Cardiac muscle cell (in vitro differentiated cells and primary cell): ENCODE results near the gene CYB561D1. TPM values are rescaled to one million over a fixed set of nuclear protein-coding genes. Genes with fewer than 3 reads are reported as not detected.
A peak's percentile ranks its signal among the peaks of the same experiment; 100 is the strongest.

Experiments used
- DNase-seq, 2 donors: peaks; one replicate each; pipeline versions ENCODE4 v3.0.0 to v3.0.0-alpha.2; 2010 to 2017; ENCODE audit warnings: low read depth in 1 of 2, low spot score in 1 of 2
- H3K27ac ChIP-seq: fragments of 200-600 bp; sonication (generic); 2 replicates; pipeline ENCODE4 v1.5.1; 2016
- H3K27me3 ChIP-seq: fragments of 200-600 bp; sonication (generic); 2 replicates; pipeline ENCODE4 v1.6.0; 2016; ENCODE audit warnings: control low read depth
- H3K36me3 ChIP-seq: fragments of 200-600 bp; sonication (generic); 2 replicates; pipeline ENCODE4 v1.5.1; 2016; ENCODE audit warnings: control low read depth
- H3K4me1 ChIP-seq: fragments of 200-600 bp; sonication (generic); 2 replicates; pipeline ENCODE4 v1.8.1; 2017; ENCODE audit warnings: low read depth, mild to moderate bottlenecking, mixed run types
- H3K4me3 ChIP-seq: fragments of 200-600 bp; sonication (generic); 2 replicates; pipeline ENCODE4 v1.5.1; 2016; ENCODE audit warnings: mild to moderate bottlenecking
- H3K9me3 ChIP-seq: fragments of 200-600 bp; sonication (generic); 2 replicates; pipeline ENCODE4 v1.5.1; 2017; ENCODE audit warnings: low read depth, mild to moderate bottlenecking, control low read depth
- polyA plus RNA-seq: library from polyadenylated mRNA; unstranded; fragments of >200 nt; fragmentation: Nextera tagmentation; extraction: Ambion mirVana; gene quantifications from 2 replicates; pipeline ENCODE4 v1.2.1, GENCODE V29; 2016
- total RNA-seq: library from RNA; depleted of rRNA; stranded (reverse); fragments of >200 nt; gene quantifications from 2 replicates; pipeline ENCODE4 v1.2.3, GENCODE V29; 2016
- TF ChIP-seq, protein P1 (sequence below): IDR thresholded peaks from 2 replicates; pipeline ENCODE4 v1.5.1; 2012; ENCODE audit warnings: low read depth, mild to moderate bottlenecking, low read length

Gene CYB561D1
- total and polyA plus RNA-seq, 2 experiments from 2014 or later = 5.3 to 6.6 TPM

DNA sequence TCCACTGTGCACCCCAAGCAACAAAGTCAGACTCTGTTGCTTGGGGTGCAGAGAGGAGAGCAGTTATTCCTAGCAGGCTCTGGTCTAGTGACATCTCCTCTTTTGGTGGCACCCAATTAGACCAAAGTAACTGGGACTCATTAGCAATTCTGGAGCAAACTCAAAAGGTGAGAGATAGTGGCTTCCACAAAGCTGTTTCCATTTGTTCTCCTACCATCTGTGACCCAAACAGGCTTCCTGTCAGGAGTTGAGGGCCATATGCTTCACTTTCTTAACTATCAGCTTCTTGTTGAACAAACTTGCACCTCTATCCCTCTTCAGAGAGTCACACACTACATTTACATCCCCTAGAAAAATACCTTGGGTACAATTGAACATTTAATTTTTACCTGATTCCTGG, 11.7 kb upstream of the CYB561D1 start:
- H3K27me3 ChIP-seq = no peaks in the 10 kb centered on the region
- TF ChIP-seq, protein P1, sequence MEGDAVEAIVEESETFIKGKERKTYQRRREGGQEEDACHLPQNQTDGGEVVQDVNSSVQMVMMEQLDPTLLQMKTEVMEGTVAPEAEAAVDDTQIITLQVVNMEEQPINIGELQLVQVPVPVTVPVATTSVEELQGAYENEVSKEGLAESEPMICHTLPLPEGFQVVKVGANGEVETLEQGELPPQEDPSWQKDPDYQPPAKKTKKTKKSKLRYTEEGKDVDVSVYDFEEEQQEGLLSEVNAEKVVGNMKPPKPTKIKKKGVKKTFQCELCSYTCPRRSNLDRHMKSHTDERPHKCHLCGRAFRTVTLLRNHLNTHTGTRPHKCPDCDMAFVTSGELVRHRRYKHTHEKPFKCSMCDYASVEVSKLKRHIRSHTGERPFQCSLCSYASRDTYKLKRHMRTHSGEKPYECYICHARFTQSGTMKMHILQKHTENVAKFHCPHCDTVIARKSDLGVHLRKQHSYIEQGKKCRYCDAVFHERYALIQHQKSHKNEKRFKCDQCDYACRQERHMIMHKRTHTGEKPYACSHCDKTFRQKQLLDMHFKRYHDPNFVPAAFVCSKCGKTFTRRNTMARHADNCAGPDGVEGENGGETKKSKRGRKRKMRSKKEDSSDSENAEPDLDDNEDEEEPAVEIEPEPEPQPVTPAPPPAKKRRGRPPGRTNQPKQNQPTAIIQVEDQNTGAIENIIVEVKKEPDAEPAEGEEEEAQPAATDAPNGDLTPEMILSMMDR = no peak
- H3K9me3 ChIP-seq = no peaks in the 10 kb centered on the region
- no peak for DNase-seq
- H3K4me3 ChIP-seq = no peak overlapping the region
- H3K36me3 ChIP-seq = peaks cover under 1% of the 10 kb centered on the region
- no peaks in the 10 kb centered on the region for H3K4me1 ChIP-seq
- H3K27ac ChIP-seq = no peak overlapping the region

DNA sequence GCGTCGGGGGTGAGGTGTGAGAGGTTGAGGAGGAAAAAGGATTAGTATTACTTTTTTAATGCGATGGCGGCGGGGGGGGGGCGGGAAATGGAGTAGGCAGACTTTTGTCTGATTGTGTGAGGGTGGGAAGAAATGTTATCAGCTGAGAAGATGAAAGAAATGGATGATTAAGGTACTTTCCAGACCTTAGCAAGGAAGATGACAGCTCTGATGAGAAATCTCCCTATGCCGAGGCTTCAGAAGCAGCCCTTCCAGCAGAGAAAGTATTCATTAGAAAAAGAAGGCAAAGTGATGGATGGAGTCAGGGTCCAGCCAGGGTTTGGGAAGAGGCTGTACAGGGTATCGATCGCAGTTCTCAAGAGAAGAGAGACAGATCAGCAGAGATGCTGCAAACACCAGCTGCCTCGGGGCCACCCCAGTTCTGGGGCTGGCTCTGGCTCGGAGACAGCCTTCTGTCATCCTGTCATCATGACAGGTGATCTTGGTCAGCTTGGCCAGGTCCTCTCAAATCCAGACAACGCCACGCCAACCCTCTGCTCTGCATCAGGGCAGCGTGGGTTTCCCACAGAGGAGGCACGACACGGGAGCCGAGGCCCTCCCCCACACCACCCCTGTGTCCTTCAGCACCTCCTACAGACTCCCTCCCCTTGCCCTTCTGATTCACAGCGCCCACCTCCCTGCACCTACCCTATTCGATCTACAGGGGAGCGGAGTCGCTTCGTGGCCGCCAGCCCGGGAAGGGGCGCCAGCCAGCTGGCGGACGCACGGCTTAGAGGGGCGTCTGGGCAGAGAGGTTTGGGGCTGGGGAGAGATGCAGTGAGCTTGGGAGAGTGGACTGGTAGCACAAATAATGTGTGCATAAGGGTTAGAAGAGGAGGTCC, 10.9 kb upstream of the CYB561D1 start:
- DNase-seq = peak in 1 of 2 donors; percentile 60
- Histone ChIP-seq H3K27ac (peak overlapping the region; percentile 24), H3K4me3 (peak overlapping the region; percentile 40), H3K4me1 (no peaks in the 10 kb centered on the region), H3K27me3 (no peaks in the 10 kb centered on the region), H3K9me3 (no peaks in the 10 kb centered on the region), H3K36me3 (no peaks in the 10 kb centered on the region)
- TF ChIP-seq, protein P1 = no peak

DNA sequence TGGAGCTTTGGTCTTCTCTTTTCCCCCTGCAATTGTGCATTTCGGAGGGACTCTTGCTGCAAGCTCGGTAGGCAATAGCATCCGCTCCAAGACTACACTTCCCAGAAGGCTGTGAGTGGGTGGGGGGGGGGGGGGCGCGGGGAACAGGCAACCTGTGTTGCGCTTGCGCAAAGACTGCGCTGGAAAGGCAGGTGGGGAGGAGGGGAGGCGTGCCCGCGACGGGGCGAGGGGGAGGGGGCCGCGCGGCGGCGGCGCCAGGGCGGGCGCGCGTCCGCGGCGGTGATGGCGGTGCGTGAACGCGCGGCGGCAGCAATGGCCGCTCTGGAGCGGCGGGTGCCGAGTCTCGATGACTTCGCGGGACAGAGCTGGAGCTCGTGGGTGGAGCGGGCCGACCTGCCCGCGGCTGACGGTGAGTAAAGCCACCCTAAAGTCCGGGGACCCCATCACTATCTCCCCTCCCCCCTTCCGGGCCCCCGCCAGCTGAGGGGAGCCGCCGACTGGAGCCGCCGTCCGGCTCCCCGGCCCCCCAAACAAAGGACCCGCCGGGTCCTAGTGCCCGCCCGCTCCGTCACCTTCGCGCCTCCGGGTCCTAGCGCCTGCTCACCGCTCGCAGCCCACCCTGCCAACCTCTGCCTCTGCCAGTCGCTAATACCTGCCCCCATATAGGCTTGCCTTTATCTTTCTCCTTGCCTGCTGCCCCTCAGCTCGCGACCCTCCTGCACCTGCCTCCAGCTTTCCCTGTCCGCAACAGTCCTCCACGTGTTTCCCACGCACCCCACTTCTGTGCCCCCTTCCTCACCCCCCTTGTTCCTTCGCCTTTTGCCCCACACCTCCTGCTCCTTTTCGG, 10.0 kb upstream of the CYB561D1 start, which contains the start of gene ATXN7L2:
Gene ATXN7L2, plus strand, starts transcription at position 234 of the 847 bp plus-strand sequence. Its CDS starts 49 bp downstream, at position 283.
- TF ChIP-seq, protein P1 = no peak
- H3K4me1 ChIP-seq = no peaks in the 10 kb centered on the region
- no peaks in the 10 kb centered on the region for H3K27me3 ChIP-seq
- no peaks in the 10 kb centered on the region for H3K36me3 ChIP-seq
- DNase-seq = peak; percentile 94 to 95
- peak within 1 kb of the TSS; percentile 97 for H3K27ac ChIP-seq
- H3K9me3 ChIP-seq = no peaks in the 10 kb centered on the region
- H3K4me3 ChIP-seq = peak within 1 kb of the TSS; percentile 64

DNA sequence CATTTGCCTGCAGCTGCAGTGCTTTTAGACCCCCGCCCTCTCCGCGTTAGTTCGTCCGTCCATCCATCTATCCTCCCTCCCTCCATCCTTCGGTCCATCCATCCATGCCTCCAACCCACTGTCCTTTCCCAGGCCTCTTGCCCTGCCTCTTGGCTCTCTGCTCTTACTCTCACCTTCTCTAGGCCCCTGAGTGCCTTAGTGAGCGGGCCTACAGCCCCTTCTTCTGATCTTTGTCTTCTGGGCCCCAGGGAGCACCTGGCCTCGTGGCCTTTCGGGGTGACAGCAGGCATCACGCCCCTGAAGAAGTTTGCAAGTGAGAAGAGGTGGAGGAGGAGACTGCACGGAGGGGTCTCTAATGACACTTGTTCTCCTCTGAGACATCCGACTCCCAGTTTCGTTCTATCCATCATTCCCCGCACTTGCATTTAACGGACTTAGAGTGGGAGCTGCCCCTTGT, 9.3 kb upstream of the CYB561D1 start:
- Histone ChIP-seq H3K27ac (no peak overlapping the region), H3K4me1 (no peaks in the 10 kb centered on the region), H3K9me3 (no peaks in the 10 kb centered on the region), H3K4me3 (peak overlapping the region; percentile 64), H3K36me3 (no peaks in the 10 kb centered on the region), H3K27me3 (no peaks in the 10 kb centered on the region)
- TF ChIP-seq, protein P1 = no peak
- no peak for DNase-seq

DNA sequence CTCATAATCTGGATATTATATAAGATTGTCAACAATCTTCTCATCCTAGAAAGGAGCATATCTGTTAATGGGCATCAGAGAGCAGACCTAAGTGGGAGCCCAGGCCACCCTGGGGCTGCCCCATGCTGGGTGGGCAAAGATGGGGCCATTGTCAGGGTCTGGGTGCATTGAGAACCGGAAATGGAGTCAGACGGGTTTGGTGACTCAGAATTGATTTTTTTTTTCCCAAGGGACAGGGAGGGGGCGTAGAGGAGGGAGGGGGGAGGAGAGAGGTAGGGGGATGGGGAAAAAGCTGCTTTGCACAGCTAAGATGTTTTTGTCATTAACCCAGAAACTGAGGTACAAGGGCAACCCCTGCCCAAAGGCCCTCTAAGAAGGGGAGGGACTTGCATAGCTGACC, 8.9 kb upstream of the CYB561D1 start:
- H3K9me3 ChIP-seq = no peaks in the 10 kb centered on the region
- H3K4me3 ChIP-seq = peak overlapping the region; percentile 64
- H3K36me3 ChIP-seq = no peaks in the 10 kb centered on the region
- TF ChIP-seq, protein P1 = no peak
- no peaks in the 10 kb centered on the region for H3K4me1 ChIP-seq
- H3K27me3 ChIP-seq = no peaks in the 10 kb centered on the region
- no peak for DNase-seq
- no peak overlapping the region for H3K27ac ChIP-seq
